ENCODE results near the gene JAK2. TPM values are rescaled to one million over a fixed set of nuclear protein-coding genes. Genes with fewer than 3 reads are reported as not detected.
"Not testable (repeated sequence)": the region's sequence is repeated elsewhere in the genome, so short reads cannot be mapped to it uniquely, and the experiment has no call there.

JAK2 gene
- polyA plus RNA-seq, 1 donor (not counting 4 experiments of a cell fraction or from before 2014, with no cell fraction given), result 5.4 TPM

GRCh38 chr9:4943346-4943745 is 41.7 kb upstream of the JAK2 start:
- no peaks in the 10 kb centered on the region for H3K9me3 ChIP-seq (ENCODE audit: control insufficient read depth, low read depth, low read length)
- no peaks in the 10 kb centered on the region for H4K20me1 ChIP-seq (ENCODE audit: control insufficient read depth, extremely low read depth, insufficient read depth, low read length)
- H3K27ac ChIP-seq (ENCODE audit: control insufficient read depth, insufficient read depth, low read length), result no peak overlapping the region
- no peaks in the 10 kb centered on the region for H3K79me2 ChIP-seq (ENCODE audit: control insufficient read depth, insufficient read depth, low read length)
- H2AFZ ChIP-seq (ENCODE audit: control insufficient read depth, low read length), result no peak overlapping the region
- no peaks in the 10 kb centered on the region for H3K9me1 ChIP-seq (ENCODE audit: control insufficient read depth, extremely low read depth, insufficient read depth, low read length)
- no peaks in the 10 kb centered on the region for H3K27me3 ChIP-seq (ENCODE audit: control insufficient read depth, extremely low read depth, insufficient read depth, low read length)
- no peak overlapping the region for H3K9ac ChIP-seq (ENCODE audit: control insufficient read depth, extremely low read depth, insufficient read depth, low read length)
- no peaks in the 10 kb centered on the region for H3K36me3 ChIP-seq (ENCODE audit: control insufficient read depth in 2 of 2, extremely low read depth in 1 of 2, insufficient read depth in 2 of 2, low read length in 2 of 2)
- H3K4me1 ChIP-seq (ENCODE audit: control insufficient read depth, extremely low read depth, insufficient read depth, low read length), result no peaks in the 10 kb centered on the region
- FAIRE-seq (no peak), DNase-seq (ENCODE audit: low read depth, low spot score) (no peak)
- dilution Hi-C loops (cut with MboI; ENCODE audit: extremely low pct_ligation_motif_present, low sequenced_read_pairs), result no loop called here
- H3K4me3 ChIP-seq (ENCODE audit: control insufficient read depth in 2 of 3, extremely low read depth in 1 of 3, insufficient read depth in 2 of 3, low read depth in 1 of 3, low read length in 3 of 3), result no peak overlapping the region
- no peak overlapping the region for H3K4me2 ChIP-seq (ENCODE audit: control insufficient read depth, extremely low read depth, insufficient read depth, low read depth, low read length)
- TF ChIP-seq CTCF (optimal IDR thresholded peaks at IDR 0.05 in 1 of 3, IDR thresholded peaks at IDR 0.05 in 1 of 3, conservative IDR thresholded peaks at IDR 0.05 in 1 of 3; ENCODE audit: extremely low read depth in 1 of 3, insufficient read depth in 2 of 3, low read length in 3 of 3) (no peak), EZH2 (IDR thresholded peaks at IDR 0.05; ENCODE audit: low read length) (no peak)

- H3K4me3 ChIP-seq (ENCODE audit: control insufficient read depth in 2 of 3, extremely low read depth in 1 of 3, insufficient read depth in 2 of 3, low read depth in 1 of 3, low read length in 3 of 3); H3K27me3 ChIP-seq (ENCODE audit: control insufficient read depth, extremely low read depth, insufficient read depth, low read length); H3K4me2 ChIP-seq (ENCODE audit: control insufficient read depth, extremely low read depth, insufficient read depth, low read depth, low read length); H2AFZ ChIP-seq (ENCODE audit: control insufficient read depth, low read length); H3K9me1 ChIP-seq (ENCODE audit: control insufficient read depth, extremely low read depth, insufficient read depth, low read length); H3K4me1 ChIP-seq (ENCODE audit: control insufficient read depth, extremely low read depth, insufficient read depth, low read length); H3K27ac ChIP-seq (ENCODE audit: control insufficient read depth, insufficient read depth, low read length); H4K20me1 ChIP-seq (ENCODE audit: control insufficient read depth, extremely low read depth, insufficient read depth, low read length); FAIRE-seq; H3K79me2 ChIP-seq (ENCODE audit: control insufficient read depth, insufficient read depth, low read length); DNase-seq (ENCODE audit: low read depth, low spot score); dilution Hi-C loops (cut with MboI; ENCODE audit: extremely low pct_ligation_motif_present, low sequenced_read_pairs); H3K36me3 ChIP-seq (ENCODE audit: control insufficient read depth in 2 of 2, extremely low read depth in 1 of 2, insufficient read depth in 2 of 2, low read length in 2 of 2); H3K9ac ChIP-seq (ENCODE audit: control insufficient read depth, extremely low read depth, insufficient read depth, low read length); H3K9me3 ChIP-seq (ENCODE audit: control insufficient read depth, low read depth, low read length): not testable (repeated sequence)
Measured at GRCh38 chr9:4944431-4945211, 40.5 kb upstream of the JAK2 start.

DNA sequence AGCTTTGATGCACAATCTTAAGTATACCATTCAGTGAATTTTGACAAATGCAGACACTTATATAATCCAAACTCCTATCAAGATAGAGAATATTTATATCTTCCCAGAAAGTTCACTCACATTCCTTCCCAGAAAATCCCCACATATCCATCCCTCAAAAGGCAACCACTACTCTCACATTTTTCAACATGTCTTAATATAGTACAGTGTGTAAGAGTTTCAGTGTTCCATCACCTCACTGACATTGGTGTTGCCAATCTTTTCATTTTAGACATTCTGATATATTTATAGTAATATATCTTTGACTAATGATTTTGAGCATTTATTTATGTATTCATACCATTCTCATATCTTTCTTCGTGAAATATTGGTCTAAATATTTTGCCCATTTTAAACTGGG is 38.1 kb upstream of the JAK2 start:
- Histone ChIP-seq H2AFZ (ENCODE audit: control insufficient read depth, low read length) (no peak overlapping the region), H3K4me2 (ENCODE audit: control insufficient read depth, extremely low read depth, insufficient read depth, low read depth, low read length) (no peak overlapping the region), H3K9me1 (ENCODE audit: control insufficient read depth, extremely low read depth, insufficient read depth, low read length) (no peaks in the 10 kb centered on the region), H3K4me3 (ENCODE audit: control insufficient read depth in 2 of 3, extremely low read depth in 1 of 3, insufficient read depth in 2 of 3, low read depth in 1 of 3, low read length in 3 of 3) (no peak overlapping the region), H3K79me2 (ENCODE audit: control insufficient read depth, insufficient read depth, low read length) (no peaks in the 10 kb centered on the region), H3K4me1 (ENCODE audit: control insufficient read depth, extremely low read depth, insufficient read depth, low read length) (no peaks in the 10 kb centered on the region), H4K20me1 (ENCODE audit: control insufficient read depth, extremely low read depth, insufficient read depth, low read length) (no peaks in the 10 kb centered on the region), H3K27me3 (ENCODE audit: control insufficient read depth, extremely low read depth, insufficient read depth, low read length) (no peaks in the 10 kb centered on the region), H3K27ac (ENCODE audit: control insufficient read depth, insufficient read depth, low read length) (no peak overlapping the region), H3K9ac (ENCODE audit: control insufficient read depth, extremely low read depth, insufficient read depth, low read length) (no peak overlapping the region), H3K9me3 (ENCODE audit: control insufficient read depth, low read depth, low read length) (no peaks in the 10 kb centered on the region), H3K36me3 (ENCODE audit: control insufficient read depth in 2 of 2, extremely low read depth in 1 of 2, insufficient read depth in 2 of 2, low read length in 2 of 2) (no peaks in the 10 kb centered on the region)
- TF ChIP-seq EZH2 (IDR thresholded peaks at IDR 0.05; ENCODE audit: low read length), result no peak
- TF ChIP-seq CTCF (optimal IDR thresholded peaks at IDR 0.05 in 1 of 3, IDR thresholded peaks at IDR 0.05 in 1 of 3, conservative IDR thresholded peaks at IDR 0.05 in 1 of 3; ENCODE audit: extremely low read depth in 1 of 3, insufficient read depth in 2 of 3, low read length in 3 of 3), result no peak
- dilution Hi-C loops (cut with MboI; ENCODE audit: extremely low pct_ligation_motif_present, low sequenced_read_pairs), result no loop called here
- DNase-seq (ENCODE audit: low read depth, low spot score) (no peak), FAIRE-seq (no peak)

All from keratinocyte (primary cell).